MCF 10A (cell line): ENCODE measurements around the gene LATS2. TPM values are rescaled to one million over a fixed set of nuclear protein-coding genes. Genes with fewer than 3 reads are reported as not detected.
A peak's percentile ranks its signal among the peaks of the same experiment; 100 is the strongest.

Experiments used
- BruUV-seq: library from RNA; stranded (reverse); fragments of 400-500 nt; replicated peaks from 2 replicates; lab custom pipeline; 2021; lab: Mats Ljungman, UMichigan
- CTCF ChIA-PET: fragments of 300-600 bp; sonication (Branson Sonifier 250); formaldehyde crosslinking; extraction: SDS; loops from one replicate; lab custom pipeline; 2021; ENCODE audit warnings: antibody characterized with exemption, inconsistent platforms; lab: Yijun Ruan, JAX
- POLR2A ChIA-PET: fragments of 300-600, 350-650 bp; sonication (Branson Sonifier 250); formaldehyde crosslinking; extraction: SDS; loops from one replicate; lab custom pipeline; 2020; ENCODE audit warnings: antibody characterized with exemption, inconsistent platforms; lab: Yijun Ruan, JAX
- DNase-seq: peaks from one replicate; pipeline ENCODE4 v3.0.0-alpha.2; 2018; ENCODE audit not compliant: unreplicated experiment
- H3K27ac Mint-ChIP-seq: one replicate; pipeline ENCODE4 v1.8.0; 2022; ENCODE audit warnings: mild to moderate bottlenecking, low read depth, mixed read lengths; ENCODE audit not compliant: unreplicated experiment
- H3K27me3 Mint-ChIP-seq: one replicate; pipeline ENCODE4 v1.8.0; 2022; ENCODE audit warnings: mixed read lengths; ENCODE audit not compliant: insufficient read depth, unreplicated experiment
- H3K36me3 Mint-ChIP-seq: one replicate; pipeline ENCODE4 v1.8.0; 2022; ENCODE audit warnings: mild to moderate bottlenecking, moderate library complexity, mixed read lengths; ENCODE audit not compliant: insufficient read depth, unreplicated experiment
- H3K4me1 Mint-ChIP-seq: one replicate; pipeline ENCODE4 v1.8.0; 2022; ENCODE audit warnings: mixed read lengths; ENCODE audit not compliant: insufficient read depth, unreplicated experiment
- H3K4me3 Mint-ChIP-seq: one replicate; pipeline ENCODE4 v1.8.0; 2022; ENCODE audit warnings: mild to moderate bottlenecking, moderate library complexity, mixed read lengths; ENCODE audit not compliant: unreplicated experiment
- H3K9me3 Mint-ChIP-seq: one replicate; pipeline ENCODE4 v1.8.0; 2022; ENCODE audit warnings: mixed read lengths; ENCODE audit not compliant: unreplicated experiment
- intact Hi-C: fragments of 100-400 bp; cut with micrococcal nuclease; formaldehyde crosslinking; loops from 2 replicates; pipeline ENCODE4 v1.14.1; 2022
- total RNA-seq: library from RNA; stranded (reverse); gene quantifications from 2 replicates; pipeline ENCODE4 v1.2.3, GENCODE V29; 2022
- TF ChIP-seq, protein P1 (sequence below): fragments of 200-600 bp; IDR thresholded peaks from one replicate; pipeline ENCODE4 v1.8.0; 2022; ENCODE audit warnings: antibody characterized with exemption, mild to moderate bottlenecking; ENCODE audit not compliant: unreplicated experiment

The LATS2 gene
- total RNA-seq, 1 experiment from 2014 or later: 32.3 TPM

DNA sequence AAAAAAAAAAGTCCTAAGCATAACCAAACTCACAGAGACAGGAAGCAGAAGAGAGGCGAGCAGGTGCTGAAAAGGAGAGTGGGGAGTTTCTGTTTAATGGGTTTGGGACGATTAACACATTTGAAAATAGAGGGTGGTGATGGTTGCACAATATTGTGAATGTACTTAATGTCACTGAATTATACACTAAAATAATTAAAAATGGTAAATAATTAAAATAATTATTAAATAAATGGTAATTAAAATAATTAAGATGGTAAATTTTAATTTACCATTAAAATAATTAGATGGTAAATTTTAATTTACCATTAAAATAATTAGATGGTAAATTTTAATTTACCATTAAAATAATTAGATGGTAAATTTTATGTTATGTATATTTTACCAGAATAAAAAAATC, 84.0 kb downstream of the LATS2 start:
- POLR2A ChIA-PET: no interaction called here
- Mint-ChIP-seq H3K4me3 (no peak overlapping the region), H3K27me3 (no peaks in the 10 kb centered on the region), H3K4me1 (no peaks in the 10 kb centered on the region), H3K27ac (no peak overlapping the region), H3K36me3 (peaks cover 96% of the 10 kb centered on the region), H3K9me3 (no peaks in the 10 kb centered on the region)
- BruUV-seq: no TSS peak
- CTCF ChIA-PET: interaction anchor here (0.6 to 1.6 kb wide), 5 partner anchors 15 to 1490 kb away, joined by 3 to 6 read pairs (median 3); no protein-coding TSS in a partner anchor
- TF ChIP-seq, protein P1, sequence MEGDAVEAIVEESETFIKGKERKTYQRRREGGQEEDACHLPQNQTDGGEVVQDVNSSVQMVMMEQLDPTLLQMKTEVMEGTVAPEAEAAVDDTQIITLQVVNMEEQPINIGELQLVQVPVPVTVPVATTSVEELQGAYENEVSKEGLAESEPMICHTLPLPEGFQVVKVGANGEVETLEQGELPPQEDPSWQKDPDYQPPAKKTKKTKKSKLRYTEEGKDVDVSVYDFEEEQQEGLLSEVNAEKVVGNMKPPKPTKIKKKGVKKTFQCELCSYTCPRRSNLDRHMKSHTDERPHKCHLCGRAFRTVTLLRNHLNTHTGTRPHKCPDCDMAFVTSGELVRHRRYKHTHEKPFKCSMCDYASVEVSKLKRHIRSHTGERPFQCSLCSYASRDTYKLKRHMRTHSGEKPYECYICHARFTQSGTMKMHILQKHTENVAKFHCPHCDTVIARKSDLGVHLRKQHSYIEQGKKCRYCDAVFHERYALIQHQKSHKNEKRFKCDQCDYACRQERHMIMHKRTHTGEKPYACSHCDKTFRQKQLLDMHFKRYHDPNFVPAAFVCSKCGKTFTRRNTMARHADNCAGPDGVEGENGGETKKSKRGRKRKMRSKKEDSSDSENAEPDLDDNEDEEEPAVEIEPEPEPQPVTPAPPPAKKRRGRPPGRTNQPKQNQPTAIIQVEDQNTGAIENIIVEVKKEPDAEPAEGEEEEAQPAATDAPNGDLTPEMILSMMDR: no peak
- DNase-seq: no peak
- intact Hi-C loops: no loop called here

DNA sequence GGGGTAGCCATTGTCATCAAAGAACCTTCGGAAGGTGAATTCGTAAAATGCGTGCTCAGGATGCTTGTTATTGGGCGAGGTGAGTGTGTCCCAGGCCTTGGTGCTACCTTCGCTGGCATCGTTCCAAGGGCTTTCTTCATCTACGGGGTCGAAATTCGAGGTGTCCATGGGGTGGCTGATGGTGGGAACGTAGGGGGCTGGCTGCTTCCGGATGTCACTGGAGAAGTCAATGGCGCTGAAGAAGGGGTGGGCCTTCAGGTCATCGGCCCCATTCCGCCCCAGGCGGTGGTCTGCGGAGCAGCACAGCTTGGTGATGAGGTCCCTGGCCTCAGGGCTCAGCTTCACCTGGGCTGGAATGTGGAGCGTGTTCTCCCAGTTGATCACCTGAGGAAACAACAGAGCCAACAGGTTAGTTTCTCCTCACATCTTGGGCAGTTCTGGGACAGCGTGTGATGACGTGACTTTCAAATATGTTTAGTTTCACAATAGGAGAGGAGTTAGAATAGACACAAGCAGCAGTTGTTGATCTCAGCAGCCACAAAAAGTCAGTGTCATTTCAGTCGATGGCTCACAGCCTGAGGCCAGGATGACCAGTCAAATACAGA, 86.3 kb downstream of the LATS2 start:
- ChIA-PET POLR2A (no interaction called here), CTCF (no interaction called here)
- intact Hi-C loops: no loop called here
- H3K36me3 Mint-ChIP-seq: peaks cover 75% of the 10 kb centered on the region
- BruUV-seq: no TSS peak
- H3K9me3 Mint-ChIP-seq: no peaks in the 10 kb centered on the region
- no peak for DNase-seq
- TF ChIP-seq, protein P1: no peak
- no peaks in the 10 kb centered on the region for H3K27me3 Mint-ChIP-seq
- no peak overlapping the region for H3K27ac Mint-ChIP-seq
- no peaks in the 10 kb centered on the region for H3K4me1 Mint-ChIP-seq
- no peak overlapping the region for H3K4me3 Mint-ChIP-seq

DNA sequence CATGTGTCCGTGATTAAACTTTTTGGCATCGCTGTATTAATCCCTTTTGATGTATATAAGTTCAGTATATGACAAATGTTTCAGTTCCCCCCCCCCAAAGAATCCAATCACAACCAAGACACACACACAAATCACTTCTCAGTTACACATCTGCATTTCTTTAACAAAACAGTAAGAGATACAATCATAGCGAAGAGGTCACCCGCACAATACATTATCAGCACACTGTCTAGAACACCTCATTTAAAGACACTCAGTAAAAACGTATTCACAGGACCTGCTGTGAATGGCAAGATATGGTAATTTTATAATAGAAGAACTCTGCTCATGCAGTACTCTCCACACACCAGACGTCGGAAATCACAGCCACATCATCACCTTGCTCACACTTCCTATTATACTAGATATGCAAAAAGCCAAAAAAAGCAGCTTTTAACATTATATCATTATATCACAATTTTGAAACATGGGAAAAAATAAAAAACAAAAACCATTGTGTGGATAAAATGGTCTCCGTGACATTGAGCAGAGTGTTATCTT, 87.4 kb downstream of the LATS2 start:
- DNase-seq: no peak
- Mint-ChIP-seq H3K9me3 (no peaks in the 10 kb centered on the region), H3K27me3 (no peaks in the 10 kb centered on the region), H3K4me1 (no peaks in the 10 kb centered on the region), H3K4me3 (no peak overlapping the region), H3K36me3 (peaks cover 65% of the 10 kb centered on the region), H3K27ac (peak overlapping the region; percentile 36)
- no TSS peak for BruUV-seq
- CTCF ChIA-PET: no interaction called here
- TF ChIP-seq, protein P1: no peak
- intact Hi-C loops: no loop called here
- POLR2A ChIA-PET: no interaction called here

DNA sequence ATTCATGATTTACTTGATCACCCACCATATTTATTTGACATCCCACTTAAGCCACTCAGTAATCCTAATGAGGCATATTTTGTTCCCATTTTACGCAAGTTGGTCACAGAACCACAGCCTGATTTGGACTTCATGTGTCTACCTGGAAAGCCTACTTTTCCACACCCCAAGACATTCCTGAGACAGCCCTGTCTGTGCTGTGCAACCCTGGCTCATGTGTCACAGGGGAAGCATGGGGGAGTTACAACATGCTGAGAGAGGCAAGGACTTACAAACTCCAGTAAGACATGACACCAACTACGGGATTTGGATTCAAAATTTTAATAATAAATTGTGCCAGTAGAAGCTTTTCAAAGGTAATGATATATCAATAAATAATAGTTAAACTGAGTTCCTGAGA, 88.7 kb downstream of the LATS2 start:
- Mint-ChIP-seq H3K27ac (no peak overlapping the region), H3K9me3 (no peaks in the 10 kb centered on the region), H3K27me3 (no peaks in the 10 kb centered on the region), H3K4me1 (no peaks in the 10 kb centered on the region), H3K4me3 (no peak overlapping the region), H3K36me3 (peaks cover 57% of the 10 kb centered on the region)
- no peak for DNase-seq
- ChIA-PET POLR2A (no interaction called here), CTCF (interaction anchor here (0.7 kb wide), 1 partner anchor 36 kb away, joined by 3 read pairs; no protein-coding TSS in a partner anchor)
- TF ChIP-seq, protein P1: no peak
- intact Hi-C loops: no loop called here
- BruUV-seq: no TSS peak
